HG03103 (cell line): ENCODE measurements around the gene NAV2.

Experiments
- ATAC-seq: cut with Tn5 transposase; IDR thresholded peaks from one replicate; pipeline ENCODE4 v1.9.1; 2021; ENCODE audit warnings: low read depth; ENCODE audit not compliant: unreplicated experiment

NAV2 gene

GRCh38 chr11:19805376-19805775 lies 92.7 kb downstream of the NAV2 start:
- no peak for ATAC-seq

- ATAC-seq, result no peak
These were observed 93.2 kb downstream of the NAV2 start for GRCh38 chr11:19805827-19806226.

- no peak for ATAC-seq
These were observed 93.6 kb downstream of the NAV2 start for GRCh38 chr11:19806251-19806650.

GRCh38 chr11:19808076-19808911 lies 95.7 kb downstream of the NAV2 start:
- no peak for ATAC-seq

- ATAC-seq, result no peak
These were observed 98.2 kb downstream of the NAV2 start for GRCh38 chr11:19810852-19811251.

GRCh38 chr11:19811380-19811779 lies 98.7 kb downstream of the NAV2 start:
- no peak for ATAC-seq

- no peak for ATAC-seq
These were observed 99.5 kb downstream of the NAV2 start for GRCh38 chr11:19812096-19812495.

- no peak for ATAC-seq
These were observed 100.1 kb downstream of the NAV2 start for GRCh38 chr11:19812710-19813109.

GRCh38 chr11:19813158-19813879 lies 100.7 kb downstream of the NAV2 start:
- ATAC-seq, result no peak

GRCh38 chr11:19814421-19814820 lies 101.8 kb downstream of the NAV2 start:
- no peak for ATAC-seq

- ATAC-seq, result no peak
These were observed 103.4 kb downstream of the NAV2 start for GRCh38 chr11:19816040-19816439.

- ATAC-seq, result no peak
These were observed 104.2 kb downstream of the NAV2 start for GRCh38 chr11:19816817-19817216.

- no peak for ATAC-seq
These were observed 104.7 kb downstream of the NAV2 start for GRCh38 chr11:19817265-19817851.

- no peak for ATAC-seq
These were observed 105.2 kb downstream of the NAV2 start for GRCh38 chr11:19817870-19818269.

GRCh38 chr11:19818619-19819018 lies 106.0 kb downstream of the NAV2 start:
- no peak for ATAC-seq

- no peak for ATAC-seq
These were observed 106.5 kb downstream of the NAV2 start for GRCh38 chr11:19819148-19819547.

GRCh38 chr11:19820100-19820499 lies 107.5 kb downstream of the NAV2 start:
- ATAC-seq, result no peak

GRCh38 chr11:19821412-19821875 lies 108.8 kb downstream of the NAV2 start:
- ATAC-seq, result no peak

- no peak for ATAC-seq
These were observed 109.4 kb downstream of the NAV2 start for GRCh38 chr11:19821993-19822392.

GRCh38 chr11:19822531-19822930 lies 109.9 kb downstream of the NAV2 start:
- ATAC-seq, result no peak

- ATAC-seq, result no peak
These were observed 114.0 kb downstream of the NAV2 start for GRCh38 chr11:19826606-19827005.
